NCI-H1436 treated with DMSO at 0.1 percent for 48 hours (cell line): ENCODE measurements around the gene EIPR1.

Source experiments
- DNase-seq: peaks from one replicate; lab custom pipeline; 2025; lab: John Stamatoyannopoulos, UW

EIPR1 gene

DNA sequence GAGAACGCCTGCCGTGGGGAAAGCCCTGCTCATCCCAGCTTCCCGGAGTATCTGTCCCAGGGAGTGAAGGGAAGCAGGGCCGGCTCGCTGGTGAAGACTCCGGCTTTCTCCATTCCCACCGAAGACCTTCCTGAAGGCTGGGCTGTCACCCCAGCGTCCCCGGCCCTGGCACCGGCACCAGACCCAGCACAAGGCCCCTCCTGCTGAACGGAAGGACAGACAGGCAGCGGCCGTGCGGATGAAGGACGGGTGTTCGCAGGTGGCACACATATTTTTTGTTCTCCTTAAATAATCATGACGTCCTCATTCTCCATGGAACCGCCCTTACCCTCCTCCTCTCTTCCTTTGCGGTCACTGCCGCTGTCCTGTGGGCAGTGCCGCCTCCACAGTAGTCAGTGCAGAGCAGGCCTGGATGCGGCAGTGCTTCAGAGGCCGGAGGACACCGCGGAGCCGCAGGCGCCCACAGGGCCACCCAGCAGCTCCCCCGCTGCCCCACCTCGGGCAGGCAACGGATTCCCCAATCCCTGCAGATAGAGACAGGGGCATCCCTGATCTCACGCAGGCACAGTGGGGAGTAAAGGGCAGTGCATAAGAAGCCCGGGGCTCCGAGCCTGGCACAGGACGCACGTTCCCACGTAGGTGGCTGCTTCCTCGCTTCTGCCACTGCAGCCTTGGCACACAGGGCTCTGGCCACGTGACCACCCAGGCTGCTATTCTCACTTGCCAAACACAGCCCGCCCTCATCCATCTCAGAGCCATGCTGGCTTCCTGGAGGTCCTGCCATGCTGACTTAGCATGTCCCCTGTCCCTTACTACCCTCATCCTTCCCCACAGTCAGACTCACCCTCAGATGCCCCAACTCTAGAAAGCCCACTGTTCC, 229.7 kb downstream of the EIPR1 start:
- no peak for DNase-seq

DNA sequence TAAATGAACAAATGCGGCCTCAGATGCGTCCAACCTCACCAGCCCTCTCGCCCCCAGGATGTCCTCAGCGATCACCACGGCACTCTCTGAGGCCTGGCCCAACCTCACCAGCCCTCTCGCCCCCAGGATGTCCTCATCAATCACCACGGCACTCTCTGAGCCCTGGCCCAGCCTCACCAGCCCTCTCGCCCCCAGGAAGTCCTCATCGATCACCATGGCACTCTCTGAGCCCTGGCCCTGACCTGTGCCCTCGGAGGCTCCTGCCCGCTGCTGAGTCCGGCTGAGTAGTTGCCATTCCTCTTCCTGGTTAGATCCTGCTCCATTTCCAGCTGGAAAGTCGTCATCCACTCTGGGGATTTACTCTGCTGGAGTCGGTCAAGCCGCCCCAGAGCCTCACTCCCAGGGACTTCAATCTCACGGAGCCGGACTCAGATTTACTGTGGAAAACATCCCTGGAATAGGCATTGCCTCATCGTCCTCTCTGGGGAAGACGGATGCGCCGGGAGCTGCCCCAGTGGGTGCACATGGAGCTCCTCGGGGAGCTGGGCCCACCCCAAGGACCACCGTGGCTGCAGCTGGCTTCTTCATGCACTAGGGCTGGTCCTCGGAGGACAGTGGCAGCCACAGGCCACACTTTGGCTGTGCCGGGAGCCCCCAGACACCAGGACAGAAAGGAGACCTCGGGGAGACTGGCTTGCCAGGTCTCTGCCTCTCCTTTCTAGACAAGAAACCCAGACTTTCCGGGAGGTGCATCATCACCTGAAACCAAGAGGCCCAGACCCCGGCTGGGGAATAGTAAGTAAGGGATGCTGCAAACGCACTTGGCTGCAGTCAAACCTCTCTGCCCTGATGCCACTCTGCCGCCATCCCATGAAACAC, 230.6 kb downstream of the EIPR1 start:
- DNase-seq: no peak

DNA sequence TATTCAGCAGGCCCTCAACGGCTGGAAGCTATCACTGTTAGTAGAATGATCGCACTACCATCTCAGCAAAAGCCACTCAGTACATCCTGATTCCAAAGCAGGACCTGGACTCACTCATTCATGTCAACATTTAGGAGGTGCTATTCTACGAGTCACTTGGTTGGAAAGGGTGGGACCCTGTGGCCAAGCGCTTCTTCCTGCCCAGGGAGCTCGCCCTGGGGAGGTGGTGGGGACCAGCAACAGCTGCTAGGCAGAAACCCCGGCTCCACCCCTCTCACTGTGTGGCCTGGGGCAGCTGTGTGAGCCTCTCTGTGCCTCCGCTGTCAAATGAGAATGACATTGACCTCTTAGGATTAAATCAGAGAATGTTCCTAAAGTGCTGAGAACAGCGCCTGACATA, 231.4 kb downstream of the EIPR1 start:
- no peak for DNase-seq

DNA sequence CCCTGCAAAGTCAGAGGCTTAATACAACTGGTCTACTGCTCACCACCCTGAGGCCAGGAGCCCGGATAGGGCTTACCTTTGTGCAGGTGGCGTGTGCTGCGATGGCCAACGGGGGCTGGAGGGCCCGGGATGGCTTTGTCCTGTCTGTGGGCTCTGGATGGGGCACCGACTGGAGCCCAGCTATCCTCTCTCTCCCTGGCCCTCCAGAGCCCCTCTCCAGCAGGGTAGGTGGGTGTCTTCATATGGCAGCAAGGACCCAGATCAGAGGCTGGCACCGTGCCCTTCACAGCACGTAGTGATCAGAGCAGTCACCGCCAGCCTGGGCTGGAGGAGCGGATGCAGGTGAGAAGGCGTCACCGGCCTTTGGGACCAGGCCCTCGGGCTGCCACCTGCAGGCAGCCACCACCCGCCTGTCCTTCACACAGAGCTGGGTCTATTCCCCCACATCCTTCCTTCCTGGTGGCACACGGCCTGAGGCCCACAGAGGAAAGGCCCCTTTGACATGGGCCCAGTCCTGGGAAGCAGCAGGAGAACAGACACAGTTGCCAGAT, 232.1 kb downstream of the EIPR1 start:
- no peak for DNase-seq

DNA sequence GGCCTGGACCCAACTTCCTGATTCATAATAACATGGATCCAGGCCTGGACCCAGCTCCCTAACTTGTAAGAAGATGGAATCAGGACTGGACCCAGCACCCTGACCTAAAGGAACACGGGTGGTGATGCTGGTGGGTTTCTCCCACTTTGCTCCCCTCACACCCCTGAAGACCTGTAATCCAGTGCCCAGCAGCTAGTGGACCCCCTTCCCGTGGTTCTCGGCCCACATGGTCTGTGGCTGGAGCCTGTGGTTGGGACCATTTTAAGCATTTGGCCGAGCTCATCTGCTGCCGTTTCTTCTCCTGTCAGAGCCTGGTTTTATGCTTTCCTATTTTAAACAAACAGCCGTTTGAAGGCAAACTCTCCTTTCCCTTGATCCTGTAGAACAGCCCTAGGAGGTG, 232.8 kb downstream of the EIPR1 start:
- no peak for DNase-seq

DNA sequence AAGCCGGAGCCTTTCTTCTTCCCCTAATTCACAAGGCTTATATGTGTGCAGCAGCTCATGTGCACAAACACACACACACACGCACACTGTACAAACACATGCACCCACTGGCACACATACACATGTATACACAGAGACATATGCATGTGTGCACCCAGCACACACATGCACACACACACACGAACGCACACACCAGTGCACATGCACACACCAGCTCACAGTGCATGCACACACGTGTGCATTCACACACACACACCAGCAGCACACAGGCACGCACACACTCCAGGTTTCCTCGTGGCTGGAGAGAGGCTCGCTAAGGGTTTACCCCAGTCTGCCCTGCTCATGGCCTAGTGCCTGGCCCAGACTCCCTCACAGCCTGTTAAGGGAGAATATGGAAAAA, 234.0 kb downstream of the EIPR1 start:
- no peak for DNase-seq

DNA sequence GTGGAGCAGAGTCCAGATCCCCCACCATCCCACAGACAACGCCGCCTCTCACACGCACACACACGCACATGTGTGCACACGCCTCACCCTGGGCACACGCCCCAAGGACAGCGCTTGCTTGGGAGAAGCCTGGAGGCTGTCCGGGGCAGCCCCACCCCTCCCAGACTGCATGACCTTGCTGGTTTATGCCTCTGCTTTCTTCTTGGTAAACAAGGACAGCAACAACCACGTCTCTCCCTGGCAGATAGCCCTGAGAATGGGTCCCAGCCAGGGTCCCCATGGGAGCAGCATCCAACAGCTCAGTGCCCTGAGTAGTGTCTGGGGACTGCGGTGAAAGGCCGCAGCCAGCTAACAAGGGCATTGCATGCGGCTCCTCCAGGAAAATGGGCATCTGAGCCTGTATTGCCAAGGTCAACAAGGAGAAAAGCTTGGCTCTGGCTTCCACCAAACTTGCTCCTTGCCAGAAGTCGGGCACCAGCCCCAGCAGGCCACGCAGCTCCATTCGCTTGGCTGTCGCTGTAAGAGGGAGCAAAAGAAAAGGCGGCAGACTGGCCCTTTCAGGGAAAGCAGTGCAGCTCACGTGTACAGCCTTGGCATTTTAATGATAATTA, 234.6 kb downstream of the EIPR1 start:
- no peak for DNase-seq

DNA sequence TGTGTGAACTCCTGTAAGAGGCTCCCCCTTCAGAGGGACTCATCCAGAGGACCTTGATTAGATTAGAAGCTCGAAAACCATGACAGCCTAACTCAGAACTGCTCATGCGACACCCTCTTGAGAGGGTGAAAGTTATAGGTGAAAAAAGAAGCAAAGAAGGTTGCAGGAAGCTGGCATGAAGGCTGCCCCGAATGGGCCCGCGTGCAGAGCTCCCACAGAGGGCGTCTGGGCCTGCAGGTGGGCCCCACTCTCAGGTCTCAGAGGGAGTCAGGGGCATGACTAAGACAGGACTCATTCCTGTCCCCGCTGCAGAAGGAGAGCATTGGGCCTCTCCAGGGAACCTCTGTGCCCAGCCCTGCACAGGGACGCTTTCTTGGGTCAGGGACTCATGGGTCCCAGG, 235.4 kb downstream of the EIPR1 start:
- DNase-seq: no peak

DNA sequence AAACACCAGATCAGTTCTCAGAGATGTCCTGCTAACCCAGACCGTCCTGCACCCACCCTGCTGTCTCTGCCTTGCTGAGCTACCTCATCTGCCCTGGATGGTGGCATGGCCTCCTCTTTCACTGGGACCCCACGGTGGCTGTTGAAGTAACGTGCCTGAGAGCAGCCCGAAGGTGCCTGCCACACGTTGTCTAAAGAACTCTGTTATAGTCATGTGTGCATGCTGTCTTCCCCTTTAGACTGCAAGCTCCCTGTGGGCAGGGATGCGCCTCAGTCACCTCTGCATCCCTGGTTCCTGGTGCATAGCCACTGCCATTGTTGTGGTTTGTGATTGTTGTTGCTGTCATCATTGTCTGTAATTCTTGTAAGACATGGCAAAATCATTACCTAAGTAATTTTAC, 235.9 kb downstream of the EIPR1 start:
- no peak for DNase-seq

DNA sequence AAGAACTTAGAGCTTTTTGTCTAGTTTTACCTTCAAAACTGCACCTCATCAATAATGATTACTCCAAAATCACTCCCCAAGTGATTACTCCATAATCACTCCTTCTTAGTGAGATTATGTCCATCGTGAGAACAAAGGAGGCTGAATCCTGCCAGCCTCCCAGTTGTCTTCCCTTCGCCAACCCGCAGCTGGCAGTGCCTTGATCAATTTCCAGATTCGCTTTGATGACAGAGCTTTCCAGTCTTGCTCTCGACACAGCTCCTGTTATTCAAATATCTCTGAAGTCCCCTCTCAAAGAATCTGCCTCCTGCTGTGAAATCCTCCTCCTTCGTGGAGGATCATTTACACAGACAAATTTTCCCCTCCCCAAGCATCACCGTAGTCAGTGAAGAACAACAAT, 237.7 kb downstream of the EIPR1 start:
- no peak for DNase-seq
